Fibroblast of skin of scalp (primary cell): ENCODE results near the gene FFAR4. TPM values are rescaled to one million over a fixed set of nuclear protein-coding genes. Genes with fewer than 3 reads are reported as not detected.
"Not testable (repeated sequence)": the region's sequence is repeated elsewhere in the genome, so short reads cannot be mapped to it uniquely, and the experiment has no call there.

Experiments
- DNase-seq: peaks from one replicate; pipeline ENCODE4 v3.0.0-alpha.2; 2013
- polyA plus RNA-seq, 2 experiments: library from polyadenylated mRNA; unstranded; fragments of 120-200 nt; gene quantifications; one replicate each; pipeline ENCODE4 v1.2.1, GENCODE V29; 2013; ENCODE audit not compliant: insufficient read length in 2 of 2

The FFAR4 gene
- not detected for polyA plus RNA-seq (2013, experiment 1 of 2; ENCODE audit: insufficient read length)
- not detected for polyA plus RNA-seq (2013, experiment 2 of 2; ENCODE audit: insufficient read length)

DNA sequence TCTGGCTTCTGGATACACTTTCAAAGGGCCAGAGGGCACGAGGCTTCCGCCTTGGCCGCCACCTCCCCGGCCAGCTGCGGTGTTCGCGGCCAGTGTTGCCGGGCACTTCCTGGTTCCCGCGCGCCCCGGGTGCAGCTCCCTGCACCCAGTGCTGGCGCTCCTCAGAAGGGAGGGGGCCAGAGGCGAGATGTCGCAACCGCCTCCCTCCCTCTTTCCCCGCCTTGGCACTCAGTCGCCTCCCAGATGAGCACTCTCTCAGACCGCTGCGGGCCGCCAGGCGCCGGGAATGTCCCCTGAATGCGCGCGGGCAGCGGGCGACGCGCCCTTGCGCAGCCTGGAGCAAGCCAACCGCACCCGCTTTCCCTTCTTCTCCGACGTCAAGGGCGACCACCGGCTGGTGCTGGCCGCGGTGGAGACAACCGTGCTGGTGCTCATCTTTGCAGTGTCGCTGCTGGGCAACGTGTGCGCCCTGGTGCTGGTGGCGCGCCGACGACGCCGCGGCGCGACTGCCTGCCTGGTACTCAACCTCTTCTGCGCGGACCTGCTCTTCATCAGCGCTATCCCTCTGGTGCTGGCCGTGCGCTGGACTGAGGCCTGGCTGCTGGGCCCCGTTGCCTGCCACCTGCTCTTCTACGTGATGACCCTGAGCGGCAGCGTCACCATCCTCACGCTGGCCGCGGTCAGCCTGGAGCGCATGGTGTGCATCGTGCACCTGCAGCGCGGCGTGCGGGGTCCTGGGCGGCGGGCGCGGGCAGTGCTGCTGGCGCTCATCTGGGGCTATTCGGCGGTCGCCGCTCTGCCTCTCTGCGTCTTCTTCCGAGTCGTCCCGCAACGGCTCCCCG lies at the start of gene FFAR4:
TSS of gene FFAR4 (plus strand) at position 231 of the 842 bp plus-strand sequence. CDS start at position 287, 56 bp downstream.
- no peak for DNase-seq

DNA sequence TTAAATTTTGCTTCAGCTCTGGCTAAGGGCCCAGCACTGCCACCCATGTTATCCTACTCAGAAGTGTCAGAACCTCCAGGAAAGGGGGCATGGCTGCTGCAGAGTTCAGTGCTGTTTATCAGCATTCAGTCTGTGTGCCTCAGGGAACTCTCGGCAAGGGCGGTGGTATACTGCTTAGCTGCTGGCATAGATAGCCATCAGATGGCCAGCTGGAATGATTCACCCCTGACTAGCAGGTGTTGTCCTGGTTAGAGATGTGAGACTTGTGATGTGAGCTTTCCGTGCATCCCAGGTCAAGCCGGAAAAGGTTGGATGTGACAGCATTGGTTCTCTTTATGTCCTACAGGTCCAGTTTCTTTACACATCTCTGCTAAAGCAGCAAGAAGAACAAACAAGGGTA lies 47.9 kb upstream of the FFAR4 start:
- DNase-seq: no peak

DNA sequence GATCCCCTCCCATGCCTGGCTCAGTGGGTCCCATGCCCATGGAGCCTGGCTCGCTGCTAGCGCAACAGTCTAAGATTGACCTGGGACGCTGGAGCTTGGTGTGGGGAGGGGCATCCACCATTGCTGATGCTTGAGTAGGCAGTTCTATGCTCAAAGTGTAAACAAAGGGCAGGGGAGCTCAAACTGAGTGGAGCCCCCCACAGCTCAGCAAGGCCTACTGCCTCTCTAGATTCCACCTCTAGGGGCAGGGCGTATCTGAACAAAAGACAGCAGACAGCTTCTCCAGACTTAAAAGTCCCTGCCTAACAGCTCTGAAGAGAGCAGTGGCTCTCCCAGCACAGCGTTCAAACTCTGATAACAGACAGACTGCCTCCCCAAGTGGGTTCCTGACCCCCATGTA lies 31.2 kb upstream of the FFAR4 start:
- no peak for DNase-seq

DNA sequence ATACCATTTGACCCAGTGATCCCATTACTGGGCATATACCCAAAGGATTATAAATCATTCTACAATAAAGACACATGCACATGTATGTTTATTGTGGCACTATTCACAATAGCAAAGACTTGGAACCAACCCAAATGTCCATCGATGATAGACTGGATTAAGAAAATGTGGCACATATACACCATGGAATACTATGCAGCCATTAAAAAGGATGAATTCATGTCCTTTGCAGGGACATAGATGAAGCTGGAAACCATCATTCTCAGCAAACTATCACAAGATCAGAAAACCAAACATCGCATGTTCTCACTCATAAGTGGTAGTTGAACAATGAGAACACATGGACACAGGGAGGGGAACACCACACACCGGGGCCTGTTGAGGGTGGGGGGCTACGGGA lies 25.6 kb upstream of the FFAR4 start:
- DNase-seq: not testable (repeated sequence)

DNA sequence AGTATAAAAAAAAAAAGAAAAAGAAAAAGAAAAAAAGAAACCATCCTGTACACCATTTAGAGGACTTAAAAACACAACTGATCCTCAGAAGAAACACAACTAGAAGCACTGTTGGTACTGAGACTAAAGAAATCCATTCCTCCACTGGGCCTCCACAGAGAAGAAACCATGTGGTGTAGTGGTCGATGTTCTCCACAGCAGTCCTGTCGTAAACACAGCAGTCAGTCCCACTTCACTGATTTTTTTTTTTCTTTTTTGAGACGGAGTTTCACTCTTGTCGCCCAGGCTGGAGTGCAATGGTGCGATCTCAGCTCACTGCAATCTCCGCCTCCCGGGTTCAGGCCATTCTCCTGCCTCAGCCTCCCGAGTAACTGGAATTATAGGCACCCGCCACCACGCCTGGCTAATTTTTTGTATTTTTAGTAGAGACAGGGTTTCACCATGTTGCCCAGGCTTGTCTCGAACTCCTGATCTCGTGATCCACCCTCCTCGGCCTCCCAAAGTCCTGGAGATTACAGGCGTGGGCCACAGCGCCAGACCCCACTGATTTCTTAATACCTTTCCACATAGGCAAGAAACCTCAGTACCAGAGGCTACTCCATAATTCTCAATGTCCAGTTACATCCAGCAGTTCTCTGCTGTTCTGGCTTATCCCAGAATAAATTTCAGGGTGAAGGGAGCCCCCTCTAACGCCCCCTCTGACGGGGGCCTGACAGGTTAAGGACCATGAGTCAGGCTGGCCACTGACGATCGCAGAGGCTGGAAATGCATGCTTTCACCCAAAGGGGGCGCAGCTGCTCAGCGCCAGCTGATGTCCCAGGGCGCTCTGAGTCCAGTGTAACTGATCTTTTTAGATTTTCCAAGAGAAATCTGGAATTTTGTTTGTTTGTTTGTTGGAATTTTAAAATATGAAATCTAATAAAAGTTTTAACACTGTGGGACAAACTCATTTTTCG lies 24.8 kb upstream of the FFAR4 start:
- peak; percentile 46 for DNase-seq

DNA sequence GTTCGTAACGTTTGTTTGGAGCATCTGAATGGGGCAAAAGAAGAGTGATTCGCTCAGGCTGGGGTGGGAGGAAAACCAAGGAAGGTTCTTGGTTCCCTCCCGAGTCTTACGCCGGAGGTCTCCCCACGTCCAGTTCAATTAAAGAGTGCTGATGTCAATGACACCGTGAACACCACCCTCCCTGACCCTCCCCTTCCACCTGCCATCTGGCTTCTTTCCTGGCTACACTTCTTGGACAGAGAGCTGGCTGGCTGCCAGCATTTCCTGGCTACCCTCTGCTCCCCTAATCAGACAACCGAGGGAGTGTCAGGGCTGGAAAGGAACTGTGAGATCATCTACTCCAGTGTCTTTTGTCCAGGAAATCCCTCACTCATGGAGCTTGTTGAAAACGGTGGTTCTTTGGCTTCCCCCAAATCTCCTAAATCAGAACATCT lies 24.1 kb upstream of the FFAR4 start:
- peak; percentile 28 for DNase-seq

DNA sequence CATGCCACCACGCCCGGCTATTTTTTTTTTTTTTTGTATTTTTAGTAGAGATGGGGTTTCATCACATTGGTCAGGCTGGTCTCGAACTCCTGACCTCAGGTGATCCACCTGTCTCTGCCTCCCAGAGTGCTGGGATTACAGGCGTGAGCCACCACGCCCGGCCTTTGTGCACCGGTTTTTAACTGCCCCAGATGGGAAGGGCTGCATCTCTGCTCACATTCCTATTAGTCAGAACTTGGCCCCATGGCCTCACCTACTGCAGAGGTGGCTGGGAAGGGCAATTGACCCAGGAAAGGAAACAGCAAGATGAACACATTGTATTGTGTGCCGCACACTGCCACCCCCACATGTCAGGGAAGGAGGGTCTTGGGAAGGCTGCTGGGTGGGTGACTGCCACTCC lies 19.5 kb upstream of the FFAR4 start:
- not testable (repeated sequence) for DNase-seq

DNA sequence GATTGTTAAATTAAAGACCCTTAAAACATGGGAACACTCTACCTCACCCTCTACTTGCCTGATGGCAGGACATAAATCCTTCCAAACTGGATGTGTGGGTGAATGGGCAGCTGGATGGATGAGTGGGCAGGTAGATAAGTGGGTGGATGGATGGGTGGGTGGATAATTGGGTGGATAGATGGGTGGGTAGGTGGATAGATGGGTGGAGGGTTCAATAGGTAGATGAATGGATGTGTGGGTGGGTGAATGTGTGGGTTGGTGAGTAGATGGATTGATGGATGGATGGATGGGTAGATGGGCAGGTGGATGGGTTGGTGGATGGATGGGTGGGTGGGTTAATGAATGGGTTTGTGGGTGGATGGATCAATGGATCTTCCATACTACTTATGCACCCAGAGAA lies 18.9 kb upstream of the FFAR4 start:
- no peak for DNase-seq

DNA sequence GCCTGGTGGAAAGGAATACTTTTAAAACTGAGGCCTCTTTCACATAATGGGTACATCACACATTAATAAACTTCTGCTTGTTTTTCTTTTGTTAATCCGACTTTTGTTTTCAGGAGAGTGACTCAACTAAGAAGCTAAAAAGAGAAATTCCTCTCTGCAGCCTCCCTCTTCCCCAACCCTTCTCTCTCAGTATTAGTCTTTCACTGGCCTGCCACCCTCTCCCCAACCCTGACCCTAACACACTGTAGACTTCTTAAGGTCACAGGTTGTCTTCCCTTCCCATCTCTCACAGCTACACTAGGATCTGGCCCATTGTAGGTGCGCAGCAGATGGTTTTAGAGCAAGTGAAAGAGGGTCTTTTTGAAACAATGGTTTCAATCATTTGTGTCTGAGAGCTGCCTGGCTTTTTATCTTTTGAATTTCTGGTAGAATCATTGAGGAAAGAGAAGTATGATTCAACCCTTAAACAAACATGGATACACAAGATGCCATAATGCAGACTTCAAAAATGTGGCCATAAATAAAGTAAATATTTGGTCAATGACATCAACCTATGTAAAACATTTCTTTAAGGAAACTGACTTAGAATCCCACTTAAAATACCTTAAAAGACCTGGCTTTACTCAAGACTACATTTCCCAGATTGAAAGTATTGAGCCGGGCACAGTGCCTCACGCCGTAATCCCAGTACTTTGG lies 17.9 kb upstream of the FFAR4 start:
- DNase-seq: peak; percentile 76

DNA sequence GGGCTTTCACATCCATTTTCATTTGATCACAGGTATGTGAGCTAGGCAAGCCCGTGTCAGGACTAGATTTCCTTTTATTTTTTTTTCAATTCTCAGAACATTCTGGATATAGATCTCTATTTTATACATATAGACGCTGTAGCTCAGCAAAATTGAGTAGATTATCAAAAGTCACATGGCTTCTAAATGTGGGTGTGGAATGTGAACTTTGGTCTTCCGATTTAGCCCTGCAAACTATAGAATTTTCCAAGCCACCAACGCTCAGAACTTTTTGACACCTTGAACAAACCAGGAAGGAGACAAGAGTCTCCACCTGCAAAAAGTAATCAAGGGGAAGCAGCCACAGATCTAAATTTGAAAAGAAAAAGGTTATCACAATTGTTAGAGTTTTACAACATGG lies 15.9 kb upstream of the FFAR4 start:
- no peak for DNase-seq

DNA sequence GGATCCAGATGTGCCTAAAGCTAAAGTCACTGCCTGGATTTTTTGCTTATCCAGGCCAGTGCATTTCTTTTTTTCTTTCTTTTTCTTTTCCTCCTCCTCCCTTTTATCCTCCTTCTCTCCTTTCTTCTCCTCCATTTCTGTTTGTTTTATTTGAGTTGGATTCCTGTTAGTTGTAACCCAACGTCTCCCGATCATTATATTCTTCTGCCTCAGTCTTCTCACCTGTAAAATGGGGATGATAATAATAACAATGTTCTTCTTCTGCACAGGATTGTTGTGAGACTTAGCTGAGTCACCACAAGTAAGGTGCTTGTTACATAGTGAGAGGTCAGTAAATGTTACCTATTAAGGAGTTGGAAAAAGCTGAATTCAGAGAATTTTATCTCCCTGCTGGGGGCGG lies 13.7 kb upstream of the FFAR4 start:
- DNase-seq: no peak

DNA sequence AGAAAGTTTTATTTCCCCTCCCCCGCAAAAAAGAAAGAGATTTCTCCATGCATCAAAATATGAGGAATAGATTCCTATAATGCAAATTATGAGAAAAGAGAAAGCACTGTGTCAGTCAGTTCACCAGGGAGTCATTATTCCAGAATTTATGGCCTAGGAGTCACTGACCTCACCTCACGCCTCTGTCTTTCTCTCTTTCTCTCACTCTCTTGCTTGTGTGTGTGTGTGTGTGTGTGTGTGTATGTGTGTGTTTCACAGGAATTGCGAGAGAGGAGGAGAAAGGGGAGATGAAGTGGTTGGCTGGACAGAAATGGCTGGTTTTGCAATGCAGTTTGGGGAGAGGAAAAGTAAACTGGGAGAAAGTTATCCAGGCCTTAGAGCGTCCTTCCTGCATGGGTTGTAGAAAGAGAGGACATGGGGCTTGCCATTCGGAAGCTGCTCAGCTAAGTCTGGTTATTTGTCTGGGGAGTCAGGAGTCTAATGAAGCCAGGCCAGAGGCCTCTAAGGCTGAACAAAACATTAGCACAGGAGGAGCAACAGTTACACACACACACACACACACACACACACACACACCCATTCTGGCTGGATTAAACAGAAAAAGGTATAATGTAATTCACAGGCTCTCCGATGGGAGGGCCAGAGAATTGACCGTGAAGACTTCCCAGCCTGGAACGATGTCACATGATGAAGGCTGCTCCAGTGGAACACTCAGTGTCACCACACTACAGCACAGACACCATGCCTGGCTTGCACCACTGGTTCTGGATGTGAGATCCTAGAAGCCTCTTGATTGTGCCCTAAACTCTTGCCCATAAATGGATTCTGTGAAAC lies 12.8 kb upstream of the FFAR4 start:
- DNase-seq: no peak

DNA sequence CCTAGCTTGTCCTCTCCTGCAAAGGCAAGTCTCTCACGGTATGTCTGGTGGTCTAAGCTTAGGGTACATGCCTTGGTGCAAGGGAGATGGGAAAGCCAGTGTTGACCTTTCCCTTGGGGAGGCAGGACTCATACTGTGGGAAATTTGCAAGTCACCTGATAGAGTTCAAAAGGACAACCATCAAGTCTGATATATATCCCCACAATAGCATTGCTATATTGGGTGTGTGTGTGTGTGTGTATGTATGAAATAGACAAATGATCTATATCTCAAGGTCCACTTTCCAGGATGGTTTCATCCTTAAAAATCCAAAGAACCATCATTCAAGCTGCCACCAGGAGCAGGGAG lies 12.2 kb upstream of the FFAR4 start:
- DNase-seq: no peak

DNA sequence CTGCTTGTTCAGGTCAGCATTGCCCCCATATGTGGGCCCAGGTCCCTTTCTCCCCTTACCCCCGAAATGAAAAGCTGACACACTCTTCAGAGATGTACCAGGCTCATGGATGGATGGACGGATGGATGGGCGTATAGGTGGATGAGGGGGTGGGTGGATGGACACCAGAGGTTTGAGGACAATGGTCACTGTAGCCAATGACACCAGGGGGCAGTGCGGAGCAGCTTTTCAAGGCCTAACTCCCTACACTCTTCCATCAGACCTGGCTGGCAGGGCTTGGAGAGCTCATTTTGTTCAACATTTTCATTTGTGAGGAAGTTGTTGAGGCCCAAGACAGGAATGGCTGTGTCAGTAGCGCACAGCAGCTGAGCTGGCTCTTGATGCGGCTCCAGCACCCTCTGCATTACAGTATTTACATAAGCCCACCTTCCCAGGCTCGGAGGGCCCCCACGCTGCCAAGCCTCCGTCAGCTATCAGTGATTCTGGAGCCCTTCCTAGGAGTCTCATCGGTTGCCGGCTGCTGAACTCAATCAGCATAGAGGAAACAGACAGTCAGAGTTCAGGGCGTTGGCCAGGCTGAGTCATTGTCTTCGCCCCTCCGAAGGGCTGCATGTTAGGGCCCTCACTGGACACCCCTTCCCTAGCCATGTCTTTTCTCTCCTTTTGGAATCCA lies 11.6 kb upstream of the FFAR4 start:
- peak; percentile 73 for DNase-seq

DNA sequence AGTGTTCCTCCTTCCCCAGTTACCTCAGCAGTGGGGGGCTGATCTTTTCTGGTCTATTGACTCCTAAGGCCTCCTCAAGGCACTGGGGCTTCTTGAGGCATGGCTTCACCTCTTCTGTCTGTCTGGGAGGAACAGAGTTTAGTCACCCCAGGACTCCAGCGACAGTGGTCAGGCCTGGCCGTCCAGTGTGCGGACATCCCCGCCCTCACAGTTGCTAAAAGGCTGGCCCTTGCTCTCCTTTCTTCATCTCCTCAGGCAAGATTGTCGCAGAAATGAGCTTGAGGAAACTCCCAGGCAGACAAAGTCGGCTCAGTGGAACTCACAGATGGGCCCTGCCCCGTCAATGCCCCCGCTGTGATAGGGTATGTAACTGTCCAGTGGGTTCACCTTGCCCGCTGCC lies 7.0 kb upstream of the FFAR4 start:
- DNase-seq: no peak

DNA sequence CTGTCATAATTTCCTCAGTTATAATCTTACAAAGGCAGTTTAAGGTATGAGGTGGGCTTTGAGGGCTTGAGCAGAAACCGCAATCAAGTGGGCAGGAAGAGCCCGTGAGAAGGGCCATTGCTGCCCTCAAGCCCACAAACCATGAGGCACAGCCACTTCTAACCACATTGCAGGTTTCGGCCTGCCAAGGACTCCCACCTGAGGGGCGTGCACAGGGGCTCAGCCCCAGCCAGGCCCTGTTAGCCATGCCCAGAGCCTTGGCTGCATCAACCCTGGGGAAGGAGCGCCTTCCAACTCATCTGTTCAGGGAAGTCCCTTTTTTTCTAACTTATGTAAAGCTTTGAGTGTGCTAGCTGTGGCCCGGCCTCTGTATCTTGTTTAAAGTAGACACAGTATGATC lies 5.9 kb upstream of the FFAR4 start:
- DNase-seq: no peak

DNA sequence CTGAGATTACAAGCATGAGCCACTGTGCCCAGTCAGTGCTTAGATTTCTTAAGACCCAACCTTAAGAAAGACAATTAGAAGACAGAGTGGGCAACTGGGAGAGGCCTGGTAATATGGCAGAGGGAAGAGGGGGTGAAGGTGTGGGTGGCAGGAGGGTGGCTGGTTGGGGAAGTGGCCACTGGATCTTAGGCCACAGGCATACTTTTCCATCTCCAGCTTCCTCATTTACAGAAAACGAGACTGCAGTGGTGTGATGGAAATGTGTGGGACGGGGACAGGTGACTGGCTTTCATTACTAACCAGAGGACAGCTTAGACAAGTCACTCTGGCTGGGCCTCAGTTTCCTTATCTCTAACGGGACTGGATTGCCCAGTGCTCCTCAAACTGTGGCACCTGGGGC lies 1.0 kb upstream of the FFAR4 start:
- DNase-seq: no peak

DNA sequence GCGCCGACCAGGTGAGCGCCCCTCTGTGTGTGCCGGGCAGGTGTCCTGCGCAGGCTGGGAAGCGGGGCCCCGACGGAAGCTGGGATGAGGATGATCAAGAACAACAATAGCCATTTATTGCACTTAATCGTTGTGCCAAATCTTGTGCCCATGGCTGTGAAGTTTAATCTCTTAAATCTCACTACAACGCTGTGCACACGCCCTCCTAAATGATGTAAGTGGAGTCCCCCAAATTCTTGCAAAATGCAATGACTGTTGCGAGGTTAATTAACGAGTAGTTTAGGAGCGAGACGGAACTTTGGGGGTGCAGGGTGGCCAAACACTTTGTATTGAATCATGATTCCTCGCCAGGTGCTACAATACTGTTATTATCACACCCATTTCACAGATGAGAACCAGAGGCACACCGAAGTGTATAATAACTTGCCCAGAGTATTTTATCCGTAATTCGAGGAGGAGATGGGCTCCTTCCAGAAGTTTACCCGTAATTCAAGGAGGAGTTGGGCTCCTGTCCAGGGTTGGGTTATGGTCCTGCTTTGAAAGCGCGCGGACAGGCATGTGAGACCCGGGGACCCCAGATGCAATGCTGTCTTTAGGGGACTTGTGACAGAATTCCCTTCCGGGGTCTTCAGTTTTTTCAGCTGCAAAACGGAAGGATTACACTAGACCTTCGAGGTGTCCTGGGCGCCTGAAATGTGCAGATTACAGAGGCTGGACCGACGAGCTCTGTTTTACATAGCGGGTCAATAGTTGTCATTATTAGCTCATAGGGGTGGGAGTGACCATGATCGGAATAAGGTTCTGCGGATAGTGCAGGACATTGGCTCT lies 1.0 kb downstream of the FFAR4 start:
- no peak for DNase-seq

DNA sequence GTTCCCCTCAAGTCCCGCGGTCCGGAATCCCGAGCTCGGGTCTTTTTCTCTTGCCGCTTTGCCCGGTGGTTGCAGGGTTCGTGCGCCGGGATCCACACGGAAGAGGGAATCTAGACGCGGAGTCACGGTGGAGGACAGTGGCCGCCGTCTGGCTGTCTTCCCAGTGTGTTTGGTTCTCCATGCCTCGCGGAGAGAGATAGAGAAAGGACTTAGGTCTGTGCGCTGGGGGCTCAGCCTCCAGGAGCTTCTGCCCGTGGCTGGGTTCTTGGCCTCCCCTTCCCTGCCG lies 1.6 kb downstream of the FFAR4 start:
- DNase-seq: no peak

DNA sequence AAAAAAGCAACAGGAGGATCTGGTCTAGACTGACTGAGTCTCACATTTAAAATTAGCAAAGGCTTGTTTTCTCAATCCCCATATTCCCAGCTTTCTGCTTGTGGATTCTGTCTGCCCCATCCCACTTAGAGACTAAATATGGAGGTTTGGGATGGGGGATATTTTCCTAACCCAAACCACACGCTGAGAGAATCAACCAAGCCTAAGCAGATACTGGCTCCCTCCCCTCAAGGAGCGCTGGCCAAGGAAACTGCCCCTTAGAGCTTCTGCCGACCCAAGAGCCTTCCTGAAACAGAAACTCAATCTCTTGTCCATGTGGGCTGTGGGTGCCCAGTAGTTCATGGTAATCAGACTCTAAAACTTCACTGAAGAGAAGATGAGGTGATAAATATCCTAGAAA lies 3.9 kb downstream of the FFAR4 start:
- no peak for DNase-seq

DNA sequence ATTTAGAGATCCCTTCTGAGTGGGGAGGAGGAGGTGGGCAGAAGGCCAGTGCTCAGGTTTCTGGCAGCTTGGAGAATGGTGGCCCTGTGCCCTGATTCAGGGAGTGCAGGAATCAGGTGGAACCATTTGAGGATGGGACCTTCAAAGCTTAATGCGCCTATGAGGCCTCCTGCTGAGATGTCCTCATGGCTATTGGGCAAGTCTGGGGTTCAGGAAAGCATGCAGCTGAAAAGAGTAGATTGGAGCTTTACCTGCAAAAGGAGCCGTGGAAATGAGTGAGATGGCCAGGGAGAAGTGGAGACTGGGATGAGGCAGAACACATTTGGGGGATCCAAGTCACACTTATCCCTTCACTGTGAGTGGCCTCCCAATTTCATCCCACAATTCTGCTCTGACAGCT lies 6.1 kb downstream of the FFAR4 start:
- DNase-seq: no peak
